ENCODE results near the gene PDGFC.
A peak's percentile ranks its signal among the peaks of the same experiment; 100 is the strongest.

PDGFC gene

GRCh38 chr4:156948133-156948532, 23.5 kb downstream of the PDGFC start:
- H3K79me2 ChIP-seq (ENCODE audit: control insufficient read depth, insufficient read depth, low read length), result no peaks in the 10 kb centered on the region
- no peak overlapping the region for H3K27ac ChIP-seq (ENCODE audit: low read depth, low read length)
- no CpG with 5 or more reads among the region's 6 CpGs for WGBS (ENCODE audit: extremely low coverage, insufficient coverage, low lambda C conversion rate)
- H2AK5ac ChIP-seq (ENCODE audit: low read length), result no peak overlapping the region
- no peaks in the 10 kb centered on the region for H3K79me1 ChIP-seq (ENCODE audit: low read length)
- H2BK120ac ChIP-seq (ENCODE audit: low read depth, low read length), result no peak overlapping the region
- no peak overlapping the region for H3K4ac ChIP-seq (ENCODE audit: low read depth, low read length)
- H3K4me1 ChIP-seq (ENCODE audit: control insufficient read depth, low read depth, low read length), result no peaks in the 10 kb centered on the region
- H2BK15ac ChIP-seq (replicated peaks; ENCODE audit: low read depth), result no peak overlapping the region
- no peaks in the 10 kb centered on the region for H3K27me3 ChIP-seq (ENCODE audit: insufficient read depth, low read length, poor library complexity)
- H4K8ac ChIP-seq (ENCODE audit: low read depth, low read length), result no peak overlapping the region
- no peak overlapping the region for H4K5ac ChIP-seq (ENCODE audit: low read length)
- H3K4me3 ChIP-seq (ENCODE audit: low read length), result no peak overlapping the region
- no peak overlapping the region for H3K9ac ChIP-seq (ENCODE audit: low read length)
- H3K4me2 ChIP-seq (ENCODE audit: low read length), result no peak overlapping the region
- DNase-seq, result no peak
- H3K18ac ChIP-seq (ENCODE audit: low read length), result no peak overlapping the region
- no peak overlapping the region for H2BK5ac ChIP-seq (ENCODE audit: low read length)
- no peak overlapping the region for H3K23ac ChIP-seq (ENCODE audit: low read length)
- no peak overlapping the region for H3K56ac ChIP-seq (ENCODE audit: low read length)
- no peaks in the 10 kb centered on the region for H3K36me3 ChIP-seq (ENCODE audit: control insufficient read depth, insufficient read depth, low read length)

- no peaks in the 10 kb centered on the region for H3K36me3 ChIP-seq (ENCODE audit: control insufficient read depth, insufficient read depth, low read length)
- H3K23ac ChIP-seq (ENCODE audit: low read length), result no peak overlapping the region
- DNase-seq, result peak; percentile 9
- H3K4me2 ChIP-seq (ENCODE audit: low read length), result no peak overlapping the region
- H2BK120ac ChIP-seq (ENCODE audit: low read depth, low read length), result no peak overlapping the region
- H3K4me1 ChIP-seq (ENCODE audit: control insufficient read depth, low read depth, low read length), result no peaks in the 10 kb centered on the region
- no CpG with 5 or more reads among the region's 5 CpGs for WGBS (ENCODE audit: extremely low coverage, insufficient coverage, low lambda C conversion rate)
- no peak overlapping the region for H3K4me3 ChIP-seq (ENCODE audit: low read length)
- H4K5ac ChIP-seq (ENCODE audit: low read length), result no peak overlapping the region
- no peak overlapping the region for H3K56ac ChIP-seq (ENCODE audit: low read length)
- H2BK5ac ChIP-seq (ENCODE audit: low read length), result no peak overlapping the region
- no peak overlapping the region for H3K9ac ChIP-seq (ENCODE audit: low read length)
- no peak overlapping the region for H4K8ac ChIP-seq (ENCODE audit: low read depth, low read length)
- peak overlapping the region; percentile 36 for H3K4ac ChIP-seq (ENCODE audit: low read depth, low read length)
- H2AK5ac ChIP-seq (ENCODE audit: low read length), result no peak overlapping the region
- H3K18ac ChIP-seq (ENCODE audit: low read length), result no peak overlapping the region
- H3K27ac ChIP-seq (ENCODE audit: low read depth, low read length), result no peak overlapping the region
- H3K79me2 ChIP-seq (ENCODE audit: control insufficient read depth, insufficient read depth, low read length), result no peaks in the 10 kb centered on the region
- H2BK15ac ChIP-seq (replicated peaks; ENCODE audit: low read depth), result no peak overlapping the region
- H3K79me1 ChIP-seq (ENCODE audit: low read length), result no peaks in the 10 kb centered on the region
- H3K27me3 ChIP-seq (ENCODE audit: insufficient read depth, low read length, poor library complexity), result no peaks in the 10 kb centered on the region
These were observed 24.8 kb downstream of the PDGFC start for GRCh38 chr4:156946516-156947424.

DNA sequence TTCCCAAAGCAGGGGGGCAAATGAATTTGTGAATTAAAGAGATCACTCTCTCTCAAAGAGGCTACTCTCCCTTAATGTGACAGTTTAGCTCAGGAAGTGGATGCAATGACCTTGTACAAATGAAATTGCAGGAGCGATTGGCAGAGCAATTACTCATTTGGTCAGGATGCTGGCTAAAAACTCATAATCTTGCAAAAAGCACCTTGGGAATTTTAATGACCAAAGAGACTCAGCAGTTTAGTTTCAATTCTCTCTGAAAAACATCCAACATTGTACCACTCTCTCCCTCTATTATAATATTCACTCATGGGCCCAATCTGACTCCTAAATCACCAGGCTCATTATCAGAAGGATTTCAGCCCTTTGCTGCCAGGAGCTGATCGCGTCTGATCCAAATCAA, 26.1 kb downstream of the PDGFC start:
- Histone ChIP-seq H3K79me1 (ENCODE audit: low read length) (no peaks in the 10 kb centered on the region), H3K4me1 (ENCODE audit: control insufficient read depth, low read depth, low read length) (no peaks in the 10 kb centered on the region), H4K8ac (ENCODE audit: low read depth, low read length) (no peak overlapping the region), H3K79me2 (ENCODE audit: control insufficient read depth, insufficient read depth, low read length) (no peaks in the 10 kb centered on the region), H3K36me3 (ENCODE audit: control insufficient read depth, insufficient read depth, low read length) (no peaks in the 10 kb centered on the region), H3K4me3 (ENCODE audit: low read length) (no peak overlapping the region), H3K27ac (ENCODE audit: low read depth, low read length) (no peak overlapping the region), H3K4me2 (ENCODE audit: low read length) (no peak overlapping the region), H4K5ac (ENCODE audit: low read length) (no peak overlapping the region), H2AK5ac (ENCODE audit: low read length) (no peak overlapping the region), H3K27me3 (ENCODE audit: insufficient read depth, low read length, poor library complexity) (no peaks in the 10 kb centered on the region), H3K56ac (ENCODE audit: low read length) (no peak overlapping the region), H2BK5ac (ENCODE audit: low read length) (no peak overlapping the region), H3K9ac (ENCODE audit: low read length) (no peak overlapping the region), H2BK120ac (ENCODE audit: low read depth, low read length) (no peak overlapping the region), H3K23ac (ENCODE audit: low read length) (no peak overlapping the region), H3K18ac (ENCODE audit: low read length) (no peak overlapping the region), H2BK15ac (replicated peaks; ENCODE audit: low read depth) (no peak overlapping the region), H3K4ac (ENCODE audit: low read depth, low read length) (no peak overlapping the region)
- DNase-seq, result no peak
- no CpG with 5 or more reads among the region's 3 CpGs for WGBS (ENCODE audit: extremely low coverage, insufficient coverage, low lambda C conversion rate)

DNA sequence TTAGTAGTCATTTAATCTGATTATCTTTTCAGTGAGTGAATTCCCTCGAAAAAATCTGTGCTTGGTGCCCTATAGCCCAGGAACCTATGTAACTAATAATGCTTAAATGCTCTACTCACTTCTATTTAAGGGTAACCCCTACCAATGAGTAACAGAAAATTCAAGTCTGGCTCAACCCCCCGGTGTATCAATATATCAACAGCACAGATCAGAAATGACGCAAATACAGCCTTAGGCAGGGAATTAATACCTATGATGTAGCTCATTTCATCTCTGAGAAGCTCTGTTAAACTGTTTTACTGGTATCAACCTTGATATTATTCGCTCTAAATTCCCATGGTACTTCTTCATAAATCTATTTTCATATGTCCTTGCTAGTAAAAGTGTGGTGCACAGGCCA, 28.6 kb downstream of the PDGFC start:
- no peak overlapping the region for H3K27ac ChIP-seq (ENCODE audit: low read depth, low read length)
- no CpG with 5 or more reads among the region's 4 CpGs for WGBS (ENCODE audit: extremely low coverage, insufficient coverage, low lambda C conversion rate)
- no peak overlapping the region for H3K18ac ChIP-seq (ENCODE audit: low read length)
- H3K56ac ChIP-seq (ENCODE audit: low read length), result no peak overlapping the region
- H2BK5ac ChIP-seq (ENCODE audit: low read length), result no peak overlapping the region
- no peak overlapping the region for H2BK120ac ChIP-seq (ENCODE audit: low read depth, low read length)
- no peak overlapping the region for H3K9ac ChIP-seq (ENCODE audit: low read length)
- no peaks in the 10 kb centered on the region for H3K36me3 ChIP-seq (ENCODE audit: control insufficient read depth, insufficient read depth, low read length)
- no peaks in the 10 kb centered on the region for H3K4me1 ChIP-seq (ENCODE audit: control insufficient read depth, low read depth, low read length)
- no peak overlapping the region for H2AK5ac ChIP-seq (ENCODE audit: low read length)
- no peak overlapping the region for H3K4ac ChIP-seq (ENCODE audit: low read depth, low read length)
- H3K4me3 ChIP-seq (ENCODE audit: low read length), result no peak overlapping the region
- H3K79me1 ChIP-seq (ENCODE audit: low read length), result no peaks in the 10 kb centered on the region
- no peak overlapping the region for H3K23ac ChIP-seq (ENCODE audit: low read length)
- DNase-seq, result no peak
- no peaks in the 10 kb centered on the region for H3K27me3 ChIP-seq (ENCODE audit: insufficient read depth, low read length, poor library complexity)
- no peak overlapping the region for H2BK15ac ChIP-seq (replicated peaks; ENCODE audit: low read depth)
- H3K4me2 ChIP-seq (ENCODE audit: low read length), result no peak overlapping the region
- H4K8ac ChIP-seq (ENCODE audit: low read depth, low read length), result no peak overlapping the region
- no peaks in the 10 kb centered on the region for H3K79me2 ChIP-seq (ENCODE audit: control insufficient read depth, insufficient read depth, low read length)
- H4K5ac ChIP-seq (ENCODE audit: low read length), result no peak overlapping the region

- no peak overlapping the region for H3K9ac ChIP-seq (ENCODE audit: low read length)
- H3K4me3 ChIP-seq (ENCODE audit: low read length), result no peak overlapping the region
These were observed 29.6 kb downstream of the PDGFC start for GRCh38 chr4:156941940-156942548.

More at GRCh38 chr4:156941940-156942548, 29.6 kb downstream of the PDGFC start:
- WGBS (ENCODE audit: extremely low coverage, insufficient coverage, low lambda C conversion rate), result no CpG with 5 or more reads among the region's 7 CpGs
- Histone ChIP-seq H2BK120ac (ENCODE audit: low read depth, low read length) (no peak overlapping the region), H3K23ac (ENCODE audit: low read length) (no peak overlapping the region), H3K56ac (ENCODE audit: low read length) (no peak overlapping the region), H2BK15ac (replicated peaks; ENCODE audit: low read depth) (no peak overlapping the region), H3K79me1 (ENCODE audit: low read length) (no peaks in the 10 kb centered on the region), H3K27ac (ENCODE audit: low read depth, low read length) (no peak overlapping the region), H3K4me1 (ENCODE audit: control insufficient read depth, low read depth, low read length) (no peaks in the 10 kb centered on the region), H4K5ac (ENCODE audit: low read length) (no peak overlapping the region), H3K27me3 (ENCODE audit: insufficient read depth, low read length, poor library complexity) (no peaks in the 10 kb centered on the region), H3K79me2 (ENCODE audit: control insufficient read depth, insufficient read depth, low read length) (no peaks in the 10 kb centered on the region), H3K36me3 (ENCODE audit: control insufficient read depth, insufficient read depth, low read length) (no peaks in the 10 kb centered on the region), H3K4me2 (ENCODE audit: low read length) (no peak overlapping the region), H3K4ac (ENCODE audit: low read depth, low read length) (no peak overlapping the region), H2AK5ac (ENCODE audit: low read length) (no peak overlapping the region), H2BK5ac (ENCODE audit: low read length) (no peak overlapping the region), H3K18ac (ENCODE audit: low read length) (no peak overlapping the region), H4K8ac (ENCODE audit: low read depth, low read length) (no peak overlapping the region)
- peak; percentile 86 for DNase-seq
